HTERT RPE-1 (cell line): Measurements from ENCODE around the gene MACROD2.

Experiments used
- in situ Hi-C: fragments of 300-500 bp; cut with MboI; formaldehyde crosslinking; loops from 4 replicates; pipeline ENCODE4 v1.14.3; 2020; ENCODE audit warnings: low sequenced_read_pairs

MACROD2 gene

GRCh38 chr20:15895560-15896084 lies 1900.3 kb downstream of the MACROD2 start:
- in situ Hi-C loops = no loop called here

DNA sequence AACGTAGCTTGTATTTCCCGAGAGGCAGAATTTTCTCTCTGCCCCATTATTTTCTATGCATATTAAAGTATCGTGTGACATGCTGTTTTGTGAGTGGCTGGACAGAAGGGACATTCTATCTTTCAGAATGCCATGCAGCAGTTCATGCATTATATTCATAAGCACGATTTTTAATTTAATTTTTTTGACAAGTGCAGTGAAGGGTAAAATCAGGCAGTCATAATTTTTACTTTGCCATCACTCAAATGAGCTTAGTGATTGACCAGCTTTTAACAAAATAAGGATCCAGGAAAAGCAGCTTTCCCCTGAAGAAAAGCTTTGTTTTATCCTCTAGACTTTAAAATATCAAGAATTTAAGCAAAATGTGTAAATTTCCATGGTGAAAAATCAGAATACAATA lies 1904.7 kb downstream of the MACROD2 start:
- in situ Hi-C loops = no loop called here

DNA sequence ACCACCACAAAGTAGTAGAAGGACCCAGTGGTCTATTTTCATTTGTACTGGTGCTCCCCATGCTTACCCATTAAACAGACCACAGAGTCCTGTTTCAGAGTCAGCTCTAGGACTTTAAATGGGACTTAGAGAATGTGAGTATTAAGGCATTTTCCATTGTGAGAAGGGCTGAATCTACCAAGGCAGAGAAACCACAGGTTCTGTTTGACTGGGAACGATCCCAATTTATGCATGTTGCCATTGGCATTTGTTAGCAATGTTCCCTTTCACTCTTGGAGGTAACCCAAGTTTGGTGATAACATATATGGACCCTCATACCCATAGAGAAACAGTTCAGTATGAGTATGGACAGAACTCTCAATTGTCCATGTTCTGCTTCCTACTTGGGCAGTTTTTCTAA lies 1905.1 kb downstream of the MACROD2 start:
- in situ Hi-C loops = no loop called here

GRCh38 chr20:15902493-15902892 lies 1907.2 kb downstream of the MACROD2 start:
- in situ Hi-C loops = no loop called here

DNA sequence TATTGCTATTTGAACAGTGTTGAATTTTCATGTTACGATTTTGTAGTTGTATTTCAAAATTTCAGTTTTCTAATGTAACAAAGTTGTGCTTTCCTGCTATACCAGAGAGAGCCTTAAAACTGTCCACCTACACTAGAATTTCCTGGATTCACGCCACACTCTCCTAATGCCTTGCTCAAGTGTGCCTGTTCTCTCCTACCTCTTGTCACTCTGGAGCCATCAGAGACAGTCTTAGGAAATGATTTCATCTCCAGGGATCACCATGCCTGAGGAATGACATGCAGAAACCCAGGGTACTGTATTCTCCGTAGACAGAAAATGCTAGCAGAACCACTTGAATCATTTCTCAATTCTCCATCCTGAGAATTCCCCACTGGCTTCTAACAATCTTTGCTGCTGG lies 1910.3 kb downstream of the MACROD2 start:
- in situ Hi-C loops = no loop called here

DNA sequence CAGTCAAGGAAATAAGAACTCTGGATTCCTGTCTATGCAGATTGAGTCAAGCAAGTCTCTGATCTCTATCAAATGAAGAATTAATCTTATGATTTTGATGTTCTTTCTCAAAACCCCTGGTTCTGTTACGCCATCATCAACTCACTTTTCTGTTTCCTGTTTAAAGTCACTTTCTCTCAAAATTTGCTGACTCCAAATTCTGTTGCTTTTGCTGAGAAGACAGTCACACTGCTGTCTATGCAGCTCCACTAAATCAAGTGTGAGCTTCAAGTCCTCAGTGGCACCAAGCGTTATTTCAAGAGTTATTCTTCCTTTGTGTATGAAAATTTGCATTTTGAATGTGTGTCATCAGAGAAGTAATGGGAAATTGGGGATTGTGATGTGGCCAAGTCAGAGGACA lies 1914.7 kb downstream of the MACROD2 start:
- in situ Hi-C loops = no loop called here

GRCh38 chr20:15911581-15911980 lies 1916.3 kb downstream of the MACROD2 start:
- in situ Hi-C loops = no loop called here

GRCh38 chr20:15913391-15914025 lies 1918.2 kb downstream of the MACROD2 start:
- in situ Hi-C loops = no loop called here

- in situ Hi-C loops = no loop called here
These were observed 1921.3 kb downstream of the MACROD2 start for GRCh38 chr20:15916623-15917022.

DNA sequence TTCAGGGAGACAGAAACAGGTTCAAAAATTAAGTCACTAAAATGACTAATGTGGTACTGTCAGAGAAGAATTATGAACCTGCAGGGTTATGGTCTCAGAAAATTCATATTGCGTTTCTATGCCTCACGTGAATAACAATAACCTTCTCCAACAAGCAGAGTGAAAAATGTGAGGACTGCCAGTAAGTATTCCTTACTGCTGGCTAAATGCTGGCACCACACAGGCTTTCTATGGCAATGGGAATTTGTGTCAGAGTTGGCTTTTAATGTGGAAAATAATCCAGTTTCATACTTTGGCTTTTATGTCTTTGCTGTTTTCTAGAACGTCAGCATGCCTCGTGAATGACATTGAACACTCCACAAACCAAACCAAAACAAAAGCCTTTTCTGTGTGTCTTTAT lies 1922.0 kb downstream of the MACROD2 start:
- in situ Hi-C loops = no loop called here

- in situ Hi-C loops = no loop called here
These were observed 1923.3 kb downstream of the MACROD2 start for GRCh38 chr20:15918631-15919030.

DNA sequence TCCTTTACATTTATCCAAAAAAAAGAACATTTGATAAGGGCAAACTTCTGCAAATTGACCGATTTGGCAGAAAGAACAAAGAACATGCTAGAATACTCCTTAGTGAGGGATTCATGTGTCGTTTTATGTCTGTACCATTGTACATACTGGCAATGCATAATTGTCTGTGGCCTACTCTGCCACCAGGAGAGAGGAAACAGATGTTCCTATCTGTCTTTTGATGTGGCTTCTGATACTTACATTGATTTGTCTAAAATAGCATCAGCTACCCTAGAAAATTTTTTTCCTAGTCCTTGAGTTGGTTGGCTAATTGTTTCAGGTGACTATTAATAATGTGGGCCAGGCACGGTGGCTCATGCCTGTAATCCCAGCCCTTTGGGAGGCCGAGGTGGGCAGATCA lies 1923.8 kb downstream of the MACROD2 start:
- in situ Hi-C loops = no loop called here

DNA sequence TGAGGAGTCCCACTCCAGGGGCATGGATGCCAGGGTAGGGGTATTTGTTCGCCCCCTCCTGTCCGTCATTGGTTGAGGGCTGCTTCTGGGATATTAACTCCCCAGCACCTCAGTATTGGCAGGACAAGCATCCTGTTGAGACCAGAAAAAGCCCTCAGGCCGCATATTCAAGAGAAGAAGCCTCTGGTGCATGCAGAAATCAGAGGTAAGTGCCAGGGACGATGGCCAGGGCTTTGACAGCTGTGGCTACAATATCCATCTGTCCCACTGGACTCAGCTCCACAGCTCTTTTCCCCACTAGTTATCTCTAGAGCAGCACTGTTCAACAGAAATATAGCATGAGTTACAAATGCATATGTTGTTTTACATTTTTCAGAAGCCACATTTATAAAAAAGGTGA lies 1926.6 kb downstream of the MACROD2 start:
- in situ Hi-C loops = no loop called here

DNA sequence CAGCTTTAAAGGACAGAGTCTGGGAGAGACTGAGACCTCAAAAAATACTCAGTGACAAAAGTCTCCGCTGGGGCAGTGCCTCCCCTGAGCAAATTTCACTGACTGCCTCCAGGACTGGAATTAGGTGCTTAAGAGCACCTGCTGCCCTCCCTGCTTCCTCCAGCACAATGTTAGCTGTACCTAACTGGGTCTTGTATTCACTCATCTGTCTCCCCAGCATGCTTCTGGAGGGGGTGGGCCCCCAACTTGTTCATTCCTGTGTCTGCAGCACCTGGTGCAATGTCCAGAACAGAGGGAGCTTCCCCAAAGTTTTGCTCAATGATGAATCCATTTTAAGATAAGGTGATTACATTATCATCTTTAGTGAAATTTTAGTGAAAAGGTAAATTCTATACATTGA lies 1927.2 kb downstream of the MACROD2 start:
- in situ Hi-C loops = no loop called here

DNA sequence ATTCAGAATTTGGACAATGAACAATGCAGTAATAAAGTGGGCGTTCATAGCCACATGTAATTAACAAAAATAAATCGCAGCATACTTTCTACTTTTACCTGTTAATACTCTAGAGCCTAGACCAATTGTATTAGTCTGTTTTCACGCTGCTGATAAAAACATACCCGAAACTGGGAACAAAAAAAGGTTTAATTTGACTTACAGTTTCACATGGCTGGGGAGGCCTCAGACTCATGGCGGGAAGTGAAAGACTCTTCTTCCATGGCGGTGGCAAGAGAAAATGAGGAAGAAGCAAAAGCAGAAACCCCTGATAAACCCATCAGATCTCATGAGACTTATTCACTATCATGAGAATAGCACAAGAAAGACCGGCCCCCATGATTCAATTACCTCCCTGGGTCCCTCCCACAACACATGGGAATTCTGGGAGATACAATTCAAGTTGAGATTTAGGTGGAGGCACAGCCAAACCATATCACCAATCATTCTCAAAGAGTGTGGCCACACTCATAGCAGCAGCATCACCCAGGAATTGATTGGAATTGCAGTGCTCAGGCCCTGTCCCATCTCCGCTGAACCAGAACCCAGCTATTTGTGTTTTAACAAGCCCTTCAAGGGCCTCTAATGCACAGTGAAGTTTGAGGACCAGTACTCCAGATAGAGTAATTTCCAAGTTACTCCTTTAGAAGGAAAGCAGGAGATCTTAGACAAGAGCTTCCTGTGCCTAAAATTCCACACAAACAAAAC lies 1927.9 kb downstream of the MACROD2 start:
- in situ Hi-C loops = no loop called here

- in situ Hi-C loops = no loop called here
These were observed 1929.2 kb downstream of the MACROD2 start for GRCh38 chr20:15924556-15924955.

DNA sequence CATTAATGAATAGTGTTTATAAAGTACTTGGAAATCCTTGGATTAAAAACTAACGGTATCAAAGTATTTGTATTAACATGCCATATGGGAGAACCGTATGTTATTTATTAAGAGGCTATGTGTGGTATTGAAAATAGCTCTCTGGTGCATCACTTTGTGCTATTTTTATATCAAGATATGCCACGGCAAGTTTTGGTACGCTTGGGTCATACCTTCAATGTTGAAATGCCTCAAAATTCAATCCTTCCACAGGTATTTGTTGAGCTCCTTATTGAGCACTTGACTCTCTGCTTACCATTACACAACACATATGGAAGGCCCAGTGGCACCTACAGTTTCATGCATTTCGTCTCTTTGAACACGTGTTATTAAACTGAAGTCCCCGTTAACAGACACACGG lies 1930.1 kb downstream of the MACROD2 start:
- in situ Hi-C loops = no loop called here

GRCh38 chr20:15927893-15928650 lies 1932.8 kb downstream of the MACROD2 start:
- in situ Hi-C loops = no loop called here

DNA sequence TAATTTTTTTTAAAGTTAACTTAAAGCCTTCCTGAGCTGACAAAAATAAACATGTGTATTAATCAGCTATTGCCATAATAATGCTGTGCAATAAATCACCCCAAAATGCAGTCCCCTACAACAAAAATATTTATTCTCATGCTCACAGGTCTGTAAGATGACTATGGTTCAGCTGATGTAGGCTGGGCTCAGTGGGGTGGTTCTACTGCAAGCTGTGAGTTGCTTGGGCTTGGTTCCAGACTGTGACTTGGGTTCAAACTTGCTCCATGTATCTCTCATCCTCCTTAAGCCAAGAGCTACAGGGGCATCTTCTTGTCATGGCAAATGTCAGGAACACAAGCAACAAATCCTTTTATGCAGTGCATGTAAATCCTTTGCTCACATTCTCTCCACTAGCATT lies 1933.6 kb downstream of the MACROD2 start:
- in situ Hi-C loops = no loop called here

DNA sequence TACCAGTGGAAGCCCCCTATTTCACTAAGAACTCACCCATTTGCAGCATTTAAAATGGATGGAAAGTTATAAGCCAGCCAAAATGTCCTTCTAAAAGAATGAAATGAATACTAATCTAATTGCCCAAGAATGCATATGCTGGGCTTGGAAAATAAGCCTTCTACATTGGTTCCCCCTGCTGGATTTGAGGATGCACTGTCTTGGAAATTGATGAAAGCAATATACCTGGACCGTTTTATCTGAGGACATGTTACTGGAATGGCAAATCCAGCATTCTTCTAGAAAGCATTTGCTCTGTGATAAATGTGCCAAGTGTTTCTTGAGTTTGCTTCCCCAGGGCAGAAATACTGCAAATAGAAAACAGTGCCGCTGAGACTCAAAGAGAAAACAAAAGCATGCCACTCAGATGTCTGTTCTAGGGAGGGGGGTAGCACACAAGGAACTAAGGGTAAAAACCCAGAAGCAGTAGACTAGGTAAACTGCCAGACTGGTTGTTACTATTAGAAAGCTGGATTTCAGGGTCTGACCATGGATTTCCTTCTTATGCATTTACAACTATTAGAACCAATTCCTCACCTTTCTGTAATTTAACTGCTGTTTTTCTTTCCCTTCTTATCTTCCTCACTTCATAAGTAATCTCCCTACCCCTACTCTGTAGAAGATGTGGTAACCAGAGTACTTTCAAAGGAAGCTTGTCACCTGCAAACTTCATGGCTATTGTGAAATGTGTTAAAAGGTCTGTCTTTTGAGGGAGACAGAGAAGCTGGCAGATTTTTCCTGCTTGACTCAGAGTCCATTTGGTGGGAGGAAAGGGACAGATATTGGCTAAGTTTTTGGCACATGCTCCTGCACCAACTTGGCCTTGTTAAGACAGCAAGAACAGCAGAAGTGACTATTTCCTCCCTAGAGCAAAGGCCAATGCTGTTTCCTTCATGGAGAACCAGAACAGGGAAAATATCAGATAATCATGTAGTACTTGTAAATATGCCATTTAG lies 1935.3 kb downstream of the MACROD2 start:
- in situ Hi-C loops = no loop called here

DNA sequence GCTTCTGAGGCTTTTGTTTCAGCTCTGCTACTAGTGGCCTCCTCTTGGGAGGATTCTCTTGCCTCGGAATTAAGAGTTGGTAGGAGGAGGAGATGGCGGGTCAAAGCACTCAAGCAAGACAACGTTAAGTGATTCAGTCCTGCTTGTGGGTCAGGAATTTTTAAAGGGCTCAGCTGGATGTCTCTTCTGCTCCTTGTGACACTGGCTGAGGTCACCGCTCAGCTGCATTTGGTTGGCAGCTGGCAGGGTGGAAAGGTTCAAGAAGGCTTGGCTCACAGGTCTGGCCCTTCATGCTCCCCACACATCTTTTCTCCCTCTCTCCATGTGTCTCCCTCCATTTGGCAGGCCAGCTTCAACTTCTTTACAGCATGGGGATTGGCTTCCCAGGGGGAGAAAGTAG lies 1936.6 kb downstream of the MACROD2 start:
- in situ Hi-C loops = no loop called here
